ENCODE data around the gene TRIM10. TPM values are rescaled to one million over a fixed set of nuclear protein-coding genes. Genes with fewer than 3 reads are reported as not detected.
"Not testable (repeated sequence)": the region's sequence is repeated elsewhere in the genome, so short reads cannot be mapped to it uniquely, and the experiment has no call there.

Gene TRIM10
- total RNA-seq, 1 donor from 2014 or later: not detected

- Mint-ChIP-seq H3K27ac (no peak overlapping the region), H3K4me3 (no peak overlapping the region), H3K27me3 (ENCODE audit: low read depth) (peaks cover 84% of the 10 kb centered on the region), H3K4me1 (no peaks in the 10 kb centered on the region), H3K9me3 (no peaks in the 10 kb centered on the region), H3K36me3 (no peaks in the 10 kb centered on the region)
- no peak for DNase-seq (ENCODE audit: low spot score in 2 of 2, unreplicated experiment in 2 of 2)
- TF ChIP-seq, protein P1, sequence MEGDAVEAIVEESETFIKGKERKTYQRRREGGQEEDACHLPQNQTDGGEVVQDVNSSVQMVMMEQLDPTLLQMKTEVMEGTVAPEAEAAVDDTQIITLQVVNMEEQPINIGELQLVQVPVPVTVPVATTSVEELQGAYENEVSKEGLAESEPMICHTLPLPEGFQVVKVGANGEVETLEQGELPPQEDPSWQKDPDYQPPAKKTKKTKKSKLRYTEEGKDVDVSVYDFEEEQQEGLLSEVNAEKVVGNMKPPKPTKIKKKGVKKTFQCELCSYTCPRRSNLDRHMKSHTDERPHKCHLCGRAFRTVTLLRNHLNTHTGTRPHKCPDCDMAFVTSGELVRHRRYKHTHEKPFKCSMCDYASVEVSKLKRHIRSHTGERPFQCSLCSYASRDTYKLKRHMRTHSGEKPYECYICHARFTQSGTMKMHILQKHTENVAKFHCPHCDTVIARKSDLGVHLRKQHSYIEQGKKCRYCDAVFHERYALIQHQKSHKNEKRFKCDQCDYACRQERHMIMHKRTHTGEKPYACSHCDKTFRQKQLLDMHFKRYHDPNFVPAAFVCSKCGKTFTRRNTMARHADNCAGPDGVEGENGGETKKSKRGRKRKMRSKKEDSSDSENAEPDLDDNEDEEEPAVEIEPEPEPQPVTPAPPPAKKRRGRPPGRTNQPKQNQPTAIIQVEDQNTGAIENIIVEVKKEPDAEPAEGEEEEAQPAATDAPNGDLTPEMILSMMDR (IDR thresholded peaks at IDR 0.05; ENCODE audit: unreplicated experiment): no peak
Observed at GRCh38 chr6:30143780-30144179, 17.2 kb downstream of the TRIM10 start.

- H3K4me1 Mint-ChIP-seq: no peaks in the 10 kb centered on the region
Observed at GRCh38 chr6:30142665-30143064, 18.3 kb downstream of the TRIM10 start.

DNA sequence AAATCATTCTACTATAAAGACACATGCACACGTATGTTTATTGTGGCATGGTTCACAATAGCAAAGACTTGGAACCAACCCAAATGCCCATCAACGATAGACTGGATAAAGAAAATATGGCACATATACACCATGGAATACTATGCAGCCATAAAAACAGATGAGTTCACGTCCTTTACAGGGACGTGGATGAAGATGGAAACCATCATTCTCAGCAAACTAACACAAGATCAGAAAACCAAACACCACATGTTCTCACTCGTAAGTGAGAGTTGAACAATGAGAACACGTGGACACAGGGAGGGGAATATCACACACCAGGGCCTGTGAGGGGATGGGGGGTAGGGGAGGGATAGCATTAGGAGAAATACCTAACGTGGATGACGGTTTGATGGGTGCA lies 20.8 kb downstream of the TRIM10 start:
- H3K4me1 Mint-ChIP-seq; H3K9me3 Mint-ChIP-seq; H3K27ac Mint-ChIP-seq; DNase-seq (ENCODE audit: low spot score in 2 of 2, unreplicated experiment in 2 of 2); H3K4me3 Mint-ChIP-seq; H3K36me3 Mint-ChIP-seq: not testable (repeated sequence)
- peaks cover 89% of the 10 kb centered on the region for H3K27me3 Mint-ChIP-seq (ENCODE audit: low read depth)

More at GRCh38 chr6:30142665-30143064, 18.3 kb downstream of the TRIM10 start:
- no peaks in the 10 kb centered on the region for H3K36me3 Mint-ChIP-seq
- no peak for DNase-seq (ENCODE audit: low spot score in 2 of 2, unreplicated experiment in 2 of 2)
- TF ChIP-seq, protein P1 (IDR thresholded peaks at IDR 0.05; ENCODE audit: unreplicated experiment): no peak
- H3K27ac Mint-ChIP-seq: no peak overlapping the region
- no peak overlapping the region for H3K4me3 Mint-ChIP-seq
- H3K27me3 Mint-ChIP-seq (ENCODE audit: low read depth): peaks cover 86% of the 10 kb centered on the region
- H3K9me3 Mint-ChIP-seq: no peaks in the 10 kb centered on the region

DNA sequence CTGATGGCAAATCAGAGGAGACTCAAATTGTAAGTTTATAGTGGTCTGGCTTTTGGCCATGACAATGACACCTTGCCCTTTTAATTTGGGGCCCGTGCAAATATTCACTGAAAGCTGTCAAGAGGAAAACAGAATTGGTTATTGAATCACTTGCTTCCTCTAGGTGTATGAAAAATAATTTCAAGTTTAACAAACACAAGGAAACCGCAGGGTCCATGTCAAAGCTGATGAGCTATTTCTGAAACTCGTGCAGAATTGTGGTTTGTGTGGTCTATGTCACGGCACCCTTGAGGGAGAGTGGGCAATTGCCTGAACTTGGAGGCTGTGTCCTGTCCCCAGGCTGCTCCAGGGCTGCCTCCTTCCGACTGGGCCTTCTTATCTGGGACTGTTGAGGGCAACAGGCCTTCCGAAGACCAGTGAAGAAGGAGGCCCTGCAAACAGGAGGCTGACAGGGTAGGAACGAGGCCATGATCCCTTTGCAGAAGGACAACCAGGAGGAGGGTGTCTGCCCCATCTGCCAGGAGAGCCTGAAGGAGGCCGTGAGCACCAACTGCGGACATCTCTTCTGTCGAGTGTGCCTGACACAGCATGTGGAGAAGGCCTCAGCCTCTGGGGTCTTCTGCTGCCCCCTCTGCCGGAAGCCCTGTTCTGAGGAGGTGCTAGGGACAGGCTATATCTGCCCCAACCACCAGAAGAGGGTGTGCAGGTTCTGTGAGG lies 24.3 kb downstream of the TRIM10 start:
- Mint-ChIP-seq H3K4me1 (no peaks in the 10 kb centered on the region), H3K27ac (no peak overlapping the region), H3K9me3 (no peaks in the 10 kb centered on the region), H3K27me3 (ENCODE audit: low read depth) (peaks cover 90% of the 10 kb centered on the region), H3K4me3 (no peak overlapping the region), H3K36me3 (no peaks in the 10 kb centered on the region)
- TF ChIP-seq, protein P1 (IDR thresholded peaks at IDR 0.05; ENCODE audit: unreplicated experiment): no peak
- no peak for DNase-seq (ENCODE audit: low spot score in 2 of 2, unreplicated experiment in 2 of 2)

- Mint-ChIP-seq H3K4me1 (peaks cover 2% of the 10 kb centered on the region), H3K9me3 (no peaks in the 10 kb centered on the region), H3K4me3 (no peak within 1 kb of the TSS), H3K27me3 (ENCODE audit: low read depth) (peaks cover 90% of the 10 kb centered on the region), H3K36me3 (no peaks in the 10 kb centered on the region), H3K27ac (no peak within 1 kb of the TSS)
- DNase-seq (ENCODE audit: low spot score in 2 of 2, unreplicated experiment in 2 of 2): no peak
- TF ChIP-seq, protein P1 (IDR thresholded peaks at IDR 0.05; ENCODE audit: unreplicated experiment): no peak
Observed at GRCh38 chr6:30135757-30136156, 25.3 kb downstream of the TRIM10 start, which contains the start of gene TRIM40. TRIM40 (plus strand) TSS chr6:30136140; CDS start chr6:30137037, 897 bp downstream.

DNA sequence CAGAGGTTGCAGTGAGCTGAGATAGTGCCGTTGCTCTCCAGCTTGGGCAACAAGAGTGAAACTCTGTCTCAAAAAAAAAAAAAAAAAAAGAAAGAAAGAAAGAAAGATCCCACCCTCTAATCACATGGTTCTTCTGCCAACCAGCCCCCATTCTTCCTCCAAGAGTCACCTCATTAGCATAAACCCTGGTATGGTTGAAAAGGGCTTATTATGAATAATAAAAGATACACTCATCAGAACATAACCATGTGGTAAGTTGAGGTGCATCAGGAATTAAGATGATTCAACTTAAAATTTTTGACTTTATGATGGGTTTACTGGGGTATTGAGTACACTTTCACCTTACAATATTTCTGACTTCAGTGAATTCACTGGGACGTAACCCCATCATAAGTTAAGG lies 25.9 kb downstream of the TRIM10 start:
- H3K9me3 Mint-ChIP-seq: no peaks in the 10 kb centered on the region
- H3K4me1 Mint-ChIP-seq: peaks cover 2% of the 10 kb centered on the region
- peaks cover 90% of the 10 kb centered on the region for H3K27me3 Mint-ChIP-seq (ENCODE audit: low read depth)
- H3K36me3 Mint-ChIP-seq: no peaks in the 10 kb centered on the region
- TF ChIP-seq, protein P1 (IDR thresholded peaks at IDR 0.05; ENCODE audit: unreplicated experiment): no peak
- no peak overlapping the region for H3K4me3 Mint-ChIP-seq
- DNase-seq (ENCODE audit: low spot score in 2 of 2, unreplicated experiment in 2 of 2): no peak
- no peak overlapping the region for H3K27ac Mint-ChIP-seq

Measured in mesothelial cell of epicardium (in vitro differentiated cells).